Hematopoietic multipotent progenitor cell treated with erythropoietin and hydrocortisone succinate and interleukin-3 and kit ligand, for 15 days (in vitro differentiated cells): Measurements from ENCODE around the gene PPIB.
"Not testable (repeated sequence)": the region's sequence is repeated elsewhere in the genome, so short reads cannot be mapped to it uniquely, and the experiment has no call there.

Experiments used
- DNase-seq: peaks from one replicate; pipeline ENCODE4 v3.0.0-alpha.2; 2015; ENCODE audit warnings: low spot score

Gene PPIB

DNA sequence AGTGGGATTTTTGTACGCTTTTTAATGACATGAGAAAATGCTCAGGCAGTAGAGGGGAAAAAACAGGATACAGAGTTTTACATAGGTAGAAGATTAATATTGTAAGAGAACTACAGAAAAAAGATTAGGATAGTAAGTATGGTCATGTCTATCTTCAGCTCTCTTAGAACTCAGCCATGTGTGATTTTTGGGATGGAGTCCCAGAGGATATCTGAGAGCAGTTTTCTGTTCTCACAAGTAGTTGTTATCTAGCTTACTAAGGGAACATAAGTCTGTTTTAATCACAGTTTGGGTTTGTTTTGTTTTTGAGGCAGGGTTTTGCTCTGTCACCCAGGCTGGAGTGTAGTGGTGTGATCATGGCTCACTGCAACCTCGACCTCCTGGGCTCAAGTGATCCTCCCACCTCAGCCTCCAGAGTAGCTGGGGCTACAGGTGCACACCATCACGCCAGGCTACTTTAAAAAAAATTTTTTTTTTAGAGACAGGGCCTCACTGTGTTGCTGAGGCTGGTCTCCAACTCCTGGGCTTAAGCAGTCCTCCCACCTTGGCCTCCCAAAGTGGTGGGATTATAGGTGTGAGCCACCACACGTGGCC lies 52.6 kb downstream of the PPIB start:
- DNase-seq, result not testable (repeated sequence)

DNA sequence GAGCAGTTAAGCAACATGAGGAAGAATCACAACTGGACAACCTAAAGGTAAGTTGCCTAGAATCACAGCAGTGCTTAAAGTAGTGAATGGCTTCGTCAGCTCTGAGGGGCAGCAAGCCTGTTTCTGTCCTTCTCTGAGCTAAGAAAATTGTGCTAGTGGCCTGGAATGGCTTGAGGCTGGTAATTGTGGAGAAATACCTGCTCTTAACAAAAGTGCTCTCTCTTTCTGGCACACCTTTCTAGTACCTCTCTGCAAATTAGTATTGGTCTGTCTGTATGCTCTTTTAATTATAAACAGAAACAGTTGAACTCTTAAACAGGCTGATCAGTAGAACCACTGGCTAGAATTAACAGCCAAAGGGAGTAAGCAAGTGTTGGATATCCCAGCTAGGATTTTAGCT lies 55.5 kb downstream of the PPIB start:
- no peak for DNase-seq
